ENCODE measurements around the gene CAMTA1. TPM values are rescaled to one million over a fixed set of nuclear protein-coding genes. Genes with fewer than 3 reads are reported as not detected.
A peak's percentile ranks its signal among the peaks of the same experiment; 100 is the strongest.

Gene CAMTA1
- polyA plus RNA-seq, 1 donor (not counting 4 experiments of a cell fraction or from before 2014, with no cell fraction given) = 51.4 TPM

- H3K9ac ChIP-seq (ENCODE audit: control insufficient read depth, extremely low read depth, insufficient read depth, low read length) = no peak overlapping the region
- H3K4me3 ChIP-seq (ENCODE audit: control insufficient read depth in 2 of 3, extremely low read depth in 1 of 3, insufficient read depth in 2 of 3, low read depth in 1 of 3, low read length in 3 of 3) = no peak overlapping the region
- H3K9me3 ChIP-seq (ENCODE audit: control insufficient read depth, low read depth, low read length) = no peaks in the 10 kb centered on the region
- H3K4me1 ChIP-seq (ENCODE audit: control insufficient read depth, extremely low read depth, insufficient read depth, low read length) = peaks cover 8% of the 10 kb centered on the region
- TF ChIP-seq EZH2 (IDR thresholded peaks at IDR 0.05; ENCODE audit: low read length) (no peak), CTCF (optimal IDR thresholded peaks at IDR 0.05 in 1 of 3, IDR thresholded peaks at IDR 0.05 in 1 of 3, conservative IDR thresholded peaks at IDR 0.05 in 1 of 3; ENCODE audit: extremely low read depth in 1 of 3, insufficient read depth in 2 of 3, low read length in 3 of 3) (peak in 2 of 3 experiments; percentile 14 to 46)
- peak overlapping the region; percentile 51 for H3K4me2 ChIP-seq (ENCODE audit: control insufficient read depth, extremely low read depth, insufficient read depth, low read depth, low read length)
- H3K79me2 ChIP-seq (ENCODE audit: control insufficient read depth, insufficient read depth, low read length) = no peaks in the 10 kb centered on the region
- H2AFZ ChIP-seq (ENCODE audit: control insufficient read depth, low read length) = peak overlapping the region; percentile 22
- dilution Hi-C loops (cut with MboI; ENCODE audit: extremely low pct_ligation_motif_present, low sequenced_read_pairs) = no loop called here
- no peaks in the 10 kb centered on the region for H3K9me1 ChIP-seq (ENCODE audit: control insufficient read depth, extremely low read depth, insufficient read depth, low read length)
- no peak overlapping the region for H3K27ac ChIP-seq (ENCODE audit: control insufficient read depth, insufficient read depth, low read length)
- FAIRE-seq = no peak
- no peak for DNase-seq (ENCODE audit: low read depth, low spot score)
- no peaks in the 10 kb centered on the region for H4K20me1 ChIP-seq (ENCODE audit: control insufficient read depth, extremely low read depth, insufficient read depth, low read length)
- H3K27me3 ChIP-seq (ENCODE audit: control insufficient read depth, extremely low read depth, insufficient read depth, low read length) = peaks cover 47% of the 10 kb centered on the region
- no peaks in the 10 kb centered on the region for H3K36me3 ChIP-seq (ENCODE audit: control insufficient read depth in 2 of 2, extremely low read depth in 1 of 2, insufficient read depth in 2 of 2, low read length in 2 of 2)
Measured at GRCh38 chr1:6962996-6963911, 178.0 kb downstream of the CAMTA1 start.

DNA sequence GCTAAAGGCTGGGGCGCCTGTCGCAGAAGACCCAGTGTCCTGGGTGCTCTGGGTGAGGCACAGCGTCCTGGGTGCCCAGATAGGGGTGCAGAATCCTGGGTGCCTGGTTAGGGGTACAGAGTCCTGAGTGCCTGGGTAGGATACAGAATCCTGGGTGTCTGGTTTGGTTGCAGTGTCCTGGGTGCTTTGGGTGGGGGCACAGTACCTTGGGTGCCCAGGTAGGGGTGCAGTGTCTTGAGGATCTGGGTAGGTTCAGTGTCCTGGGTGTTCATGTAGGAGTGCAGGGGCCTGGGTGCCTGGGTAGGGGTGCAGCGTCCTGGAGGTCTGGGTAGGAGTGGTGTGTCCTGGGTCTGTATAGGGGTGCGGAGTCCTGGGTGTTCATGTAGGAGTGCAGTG, 178.7 kb downstream of the CAMTA1 start:
- H2AFZ ChIP-seq (ENCODE audit: control insufficient read depth, low read length) = no peak overlapping the region

More for the DNA sequence above, 178.7 kb downstream of the CAMTA1 start:
- no peaks in the 10 kb centered on the region for H3K9me3 ChIP-seq (ENCODE audit: control insufficient read depth, low read depth, low read length)
- H3K79me2 ChIP-seq (ENCODE audit: control insufficient read depth, insufficient read depth, low read length) = no peaks in the 10 kb centered on the region
- TF ChIP-seq CTCF (optimal IDR thresholded peaks at IDR 0.05 in 1 of 3, IDR thresholded peaks at IDR 0.05 in 1 of 3, conservative IDR thresholded peaks at IDR 0.05 in 1 of 3; ENCODE audit: extremely low read depth in 1 of 3, insufficient read depth in 2 of 3, low read length in 3 of 3) (no peak), EZH2 (IDR thresholded peaks at IDR 0.05; ENCODE audit: low read length) (no peak)
- H3K4me1 ChIP-seq (ENCODE audit: control insufficient read depth, extremely low read depth, insufficient read depth, low read length) = peaks cover 8% of the 10 kb centered on the region
- dilution Hi-C loops (cut with MboI; ENCODE audit: extremely low pct_ligation_motif_present, low sequenced_read_pairs) = no loop called here
- H3K27ac ChIP-seq (ENCODE audit: control insufficient read depth, insufficient read depth, low read length) = no peak overlapping the region
- no peaks in the 10 kb centered on the region for H3K9me1 ChIP-seq (ENCODE audit: control insufficient read depth, extremely low read depth, insufficient read depth, low read length)
- H3K27me3 ChIP-seq (ENCODE audit: control insufficient read depth, extremely low read depth, insufficient read depth, low read length) = peaks cover 51% of the 10 kb centered on the region
- no peak overlapping the region for H3K4me3 ChIP-seq (ENCODE audit: control insufficient read depth in 2 of 3, extremely low read depth in 1 of 3, insufficient read depth in 2 of 3, low read depth in 1 of 3, low read length in 3 of 3)
- FAIRE-seq (no peak), DNase-seq (ENCODE audit: low read depth, low spot score) (no peak)
- H3K36me3 ChIP-seq (ENCODE audit: control insufficient read depth in 2 of 2, extremely low read depth in 1 of 2, insufficient read depth in 2 of 2, low read length in 2 of 2) = no peaks in the 10 kb centered on the region
- no peaks in the 10 kb centered on the region for H4K20me1 ChIP-seq (ENCODE audit: control insufficient read depth, extremely low read depth, insufficient read depth, low read length)
- H3K4me2 ChIP-seq (ENCODE audit: control insufficient read depth, extremely low read depth, insufficient read depth, low read depth, low read length) = no peak overlapping the region
- no peak overlapping the region for H3K9ac ChIP-seq (ENCODE audit: control insufficient read depth, extremely low read depth, insufficient read depth, low read length)

Measured in keratinocyte (primary cell).